GM12891 (cell line): ENCODE results near the gene TMOD3.
A peak's percentile ranks its signal among the peaks of the same experiment; 100 is the strongest.

Experiments used
- DNase-seq: peaks from one replicate; pipeline ENCODE4 v3.0.0; 2011; ENCODE audit warnings: low spot score; ENCODE audit not compliant: insufficient read length
- FAIRE-seq: peaks from 2 replicates; lab custom pipeline; 2011; peaks lifted over from hg19 to GRCh38; lab: Jason Lieb, UNC
- PAX5 ChIP-seq: IDR thresholded peaks from 2 replicates; pipeline ENCODE4 v1.6.1; 2011; ENCODE audit warnings: low read length, moderate library complexity, mild to moderate bottlenecking; ENCODE audit not compliant: insufficient read depth, severe bottlenecking
- POLR2A ChIP-seq: IDR thresholded peaks from 2 replicates; pipeline ENCODE4 v1.6.1; 2011; ENCODE audit warnings: low read depth, low read length, control low read depth
- POLR2AphosphoS5 ChIP-seq: IDR thresholded peaks from 2 replicates; pipeline ENCODE4 v1.6.1; 2011; ENCODE audit warnings: low read depth, low read length, control low read depth
- POU2F2 ChIP-seq: IDR thresholded peaks from 2 replicates; pipeline ENCODE4 v1.6.1; 2011; ENCODE audit warnings: low read depth, mild to moderate bottlenecking, control low read depth, low read length, moderate library complexity
- SPI1 ChIP-seq: IDR thresholded peaks from 2 replicates; pipeline ENCODE4 v1.6.1; 2011; ENCODE audit warnings: low read depth, low read length, control low read depth
- TAF1 ChIP-seq: IDR thresholded peaks from 2 replicates; pipeline ENCODE4 v1.6.1; 2011; ENCODE audit warnings: low read depth, low read length, control low read depth

TMOD3 gene

GRCh38 chr15:51828621-51829375 is 655 bp upstream of the TMOD3 start:
- TF ChIP-seq SPI1, result no peak
- TF ChIP-seq PAX5, result no peak
- TF ChIP-seq POLR2A, result no peak
- TF ChIP-seq POU2F2, result no peak
- no peak for TF ChIP-seq TAF1
- no peak for DNase-seq
- FAIRE-seq, result no peak

DNA sequence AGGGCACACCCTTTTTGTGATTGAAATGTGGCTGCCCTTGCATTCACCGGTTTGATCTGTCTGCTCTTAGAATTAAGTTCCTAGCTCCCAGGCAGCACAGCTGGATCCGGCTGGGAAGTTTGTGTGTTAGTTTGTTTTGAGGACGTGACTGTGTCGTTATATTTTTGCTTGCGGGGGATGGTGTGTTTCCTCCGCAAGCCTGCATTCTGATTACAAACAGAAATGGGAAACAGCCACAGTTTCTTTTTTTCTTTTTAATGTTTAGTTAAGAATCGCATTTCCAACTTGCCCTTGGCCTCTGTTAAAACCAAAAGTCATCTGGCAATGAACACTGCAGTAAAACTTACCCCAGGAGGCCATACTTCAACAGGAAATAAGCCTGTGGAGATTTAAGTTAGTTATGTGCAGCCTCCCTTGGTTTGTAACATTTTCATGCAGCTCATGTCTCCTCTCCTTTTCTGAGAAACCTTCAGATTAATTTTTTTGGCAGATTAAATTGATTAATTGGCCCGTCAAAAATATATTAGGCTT is 888 bp downstream of the TMOD3 start:
- peak; percentile 26 for FAIRE-seq
- no peak for DNase-seq
- TF ChIP-seq POU2F2, result no peak
- TF ChIP-seq POLR2A, result no peak
- TF ChIP-seq SPI1, result no peak
- TF ChIP-seq PAX5, result no peak
- no peak for TF ChIP-seq POLR2AphosphoS5
- no peak for TF ChIP-seq TAF1

- DNase-seq (no peak), FAIRE-seq (no peak)
- TF ChIP-seq POLR2AphosphoS5 (no peak), POLR2A (no peak), TAF1 (no peak), POU2F2 (no peak), PAX5 (no peak), SPI1 (no peak)
These were observed 4.3 kb downstream of the TMOD3 start for GRCh38 chr15:51833772-51834171.

GRCh38 chr15:51837792-51838251 is 8.4 kb downstream of the TMOD3 start:
- no peak for DNase-seq
- TF ChIP-seq POU2F2 (no peak), PAX5 (no peak), TAF1 (no peak), SPI1 (no peak; the same call in 1 of the 2 replicates), POLR2AphosphoS5 (no peak), POLR2A (no peak)
- FAIRE-seq, result peak; percentile 85

DNA sequence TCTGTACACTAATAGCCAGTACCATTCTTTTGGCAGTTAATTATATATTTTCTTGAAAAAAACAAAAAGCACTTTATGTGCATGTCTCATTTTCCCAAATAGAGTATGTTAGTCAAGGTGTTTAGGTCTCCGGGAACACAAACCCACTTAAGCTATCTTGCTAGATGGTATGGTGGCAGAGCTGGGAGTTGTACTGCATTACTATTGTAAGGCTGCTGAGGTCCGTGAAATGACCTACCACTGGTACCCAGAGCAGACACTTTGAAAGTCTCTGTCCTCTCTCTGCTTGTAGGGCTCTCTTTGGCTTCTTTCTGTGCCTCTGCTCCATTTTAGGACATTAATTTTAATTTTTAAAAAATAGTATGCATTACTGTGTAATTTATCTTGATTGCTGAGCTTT is 8.8 kb downstream of the TMOD3 start:
- FAIRE-seq (no peak), DNase-seq (no peak)
- TF ChIP-seq POU2F2 (no peak), SPI1 (no peak), TAF1 (no peak)

- DNase-seq, result no peak
- TF ChIP-seq POLR2AphosphoS5, result no peak
- no peak for TF ChIP-seq PAX5
- no peak for TF ChIP-seq TAF1
- no peak for TF ChIP-seq POLR2A
- TF ChIP-seq SPI1, result peak; percentile 30; the same call in 1 of the 2 replicates
- TF ChIP-seq POU2F2, result no peak
- FAIRE-seq, result no peak
These were observed 11.2 kb downstream of the TMOD3 start for GRCh38 chr15:51840692-51841091.

- DNase-seq (no peak), FAIRE-seq (no peak)
- TF ChIP-seq POU2F2 (no peak), SPI1 (peak; percentile 56; the same call in 1 of the 2 replicates)
These were observed 12.1 kb downstream of the TMOD3 start for GRCh38 chr15:51841406-51842040.

GRCh38 chr15:51842265-51842664 is 12.8 kb downstream of the TMOD3 start:
- FAIRE-seq, result no peak
- no peak for DNase-seq
- TF ChIP-seq POLR2A (no peak), POU2F2 (no peak), PAX5 (no peak), SPI1 (no peak), TAF1 (no peak), POLR2AphosphoS5 (no peak)

GRCh38 chr15:51842852-51843737 is 13.6 kb downstream of the TMOD3 start:
- FAIRE-seq (peak; percentile 13), DNase-seq (no peak)
- no peak for TF ChIP-seq POLR2AphosphoS5
- TF ChIP-seq POU2F2, result no peak
- TF ChIP-seq PAX5, result no peak
- TF ChIP-seq TAF1, result no peak
- TF ChIP-seq SPI1, result no peak
- TF ChIP-seq POLR2A, result no peak
